Suprapubic skin (tissue), 4 donors: ENCODE results near the gene ARID1A. TPM values are rescaled to one million over a fixed set of nuclear protein-coding genes. Genes with fewer than 3 reads are reported as not detected.

Source experiments
- DNase-seq, 2 donors: peaks; one replicate each; pipeline ENCODE4 v3.0.0-alpha.2; 2019; ENCODE audit warnings: low spot score in 2 of 2
- H3K27ac ChIP-seq: fragments of 200-600 bp; sonication (generic); one replicate; pipeline ENCODE4 v1.5.1; 2019
- H3K27me3 ChIP-seq: fragments of 200-600 bp; sonication (generic); one replicate; pipeline ENCODE4 v1.5.1; 2019
- H3K36me3 ChIP-seq: fragments of 200-600 bp; sonication (generic); one replicate; pipeline ENCODE4 v1.5.1; 2019
- H3K4me1 ChIP-seq: fragments of 200-600 bp; sonication (generic); one replicate; pipeline ENCODE4 v1.5.1; 2019
- H3K4me3 ChIP-seq: fragments of 200-600 bp; sonication (generic); one replicate; pipeline ENCODE4 v1.5.1; 2019; ENCODE audit warnings: mild to moderate bottlenecking
- H3K9me3 ChIP-seq: fragments of 200-600 bp; sonication (generic); one replicate; pipeline ENCODE4 v1.5.1; 2019
- CTCF ChIP-seq, 2 donors: fragments of 200-600 bp in 1 of 2; fragments of 450-650 bp in 1 of 2; sonication (generic) in 1 of 2; IDR thresholded peaks; one replicate each; pipeline ENCODE4 v1.5.1; 2016 to 2019; ENCODE audit warnings: antibody characterized with exemption in 2 of 2, mild to moderate bottlenecking in 1 of 2, moderate library complexity in 1 of 2
- EP300 ChIP-seq: sonication (generic); formaldehyde crosslinking; IDR thresholded peaks from one replicate; pipeline ENCODE4 v1.6.1; 2017; ENCODE audit warnings: antibody characterized with exemption
- POLR2A ChIP-seq, 2 donors: fragments of 450-650 bp; IDR thresholded peaks; one replicate each; pipeline ENCODE4 v1.6.1; 2017; ENCODE audit warnings: antibody characterized with exemption in 2 of 2, mild to moderate bottlenecking in 2 of 2, moderate library complexity in 2 of 2
- POLR2AphosphoS5 ChIP-seq, 3 donors: sonication (generic); formaldehyde crosslinking; IDR thresholded peaks; one replicate each; pipeline ENCODE4 v1.6.1; 2017; ENCODE audit warnings: antibody characterized with exemption in 3 of 3
- WGBS: methylation state at CpG from one replicate; pipeline ENCODE4 v1.1.5; 2018; 5-methylcytosine and 5-hydroxymethylcytosine counted together
- total RNA-seq, 4 donors: library from RNA; depleted of rRNA; stranded (reverse); fragments of >200 nt; gene quantifications; one replicate each; pipeline ENCODE4 v1.1.0, GENCODE V29; 2016

ARID1A gene
- total RNA-seq, 4 donors from 2014 or later: 77.2 to 90.0 (median 83.5) TPM

DNA sequence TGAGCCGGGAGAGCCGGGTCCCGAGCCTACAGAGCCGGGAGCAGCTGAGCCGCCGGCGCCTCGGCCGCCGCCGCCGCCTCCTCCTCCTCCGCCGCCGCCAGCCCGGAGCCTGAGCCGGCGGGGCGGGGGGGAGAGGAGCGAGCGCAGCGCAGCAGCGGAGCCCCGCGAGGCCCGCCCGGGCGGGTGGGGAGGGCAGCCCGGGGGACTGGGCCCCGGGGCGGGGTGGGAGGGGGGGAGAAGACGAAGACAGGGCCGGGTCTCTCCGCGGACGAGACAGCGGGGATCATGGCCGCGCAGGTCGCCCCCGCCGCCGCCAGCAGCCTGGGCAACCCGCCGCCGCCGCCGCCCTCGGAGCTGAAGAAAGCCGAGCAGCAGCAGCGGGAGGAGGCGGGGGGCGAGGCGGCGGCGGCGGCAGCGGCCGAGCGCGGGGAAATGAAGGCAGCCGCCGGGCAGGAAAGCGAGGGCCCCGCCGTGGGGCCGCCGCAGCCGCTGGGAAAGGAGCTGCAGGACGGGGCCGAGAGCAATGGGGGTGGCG, 371 bp downstream of the ARID1A start:
- H3K4me3 ChIP-seq: peak overlapping the region; percentile 94
- TF ChIP-seq POLR2A (IDR thresholded peaks at IDR 0.05) (no peak), CTCF (IDR thresholded peaks at IDR 0.05) (no peak), POLR2AphosphoS5 (IDR thresholded peaks at IDR 0.05) (no peak), EP300 (no peak)
- H3K9me3 ChIP-seq: no peaks in the 10 kb centered on the region
- no peaks in the 10 kb centered on the region for H3K36me3 ChIP-seq
- WGBS: 2% methylated on average over 26 of the region's 72 CpGs
- H3K4me1 ChIP-seq: peaks cover 62% of the 10 kb centered on the region
- peak overlapping the region; percentile 99 for H3K27ac ChIP-seq
- no peaks in the 10 kb centered on the region for H3K27me3 ChIP-seq
- DNase-seq: peak in 1 of 2 donors; percentile 66

DNA sequence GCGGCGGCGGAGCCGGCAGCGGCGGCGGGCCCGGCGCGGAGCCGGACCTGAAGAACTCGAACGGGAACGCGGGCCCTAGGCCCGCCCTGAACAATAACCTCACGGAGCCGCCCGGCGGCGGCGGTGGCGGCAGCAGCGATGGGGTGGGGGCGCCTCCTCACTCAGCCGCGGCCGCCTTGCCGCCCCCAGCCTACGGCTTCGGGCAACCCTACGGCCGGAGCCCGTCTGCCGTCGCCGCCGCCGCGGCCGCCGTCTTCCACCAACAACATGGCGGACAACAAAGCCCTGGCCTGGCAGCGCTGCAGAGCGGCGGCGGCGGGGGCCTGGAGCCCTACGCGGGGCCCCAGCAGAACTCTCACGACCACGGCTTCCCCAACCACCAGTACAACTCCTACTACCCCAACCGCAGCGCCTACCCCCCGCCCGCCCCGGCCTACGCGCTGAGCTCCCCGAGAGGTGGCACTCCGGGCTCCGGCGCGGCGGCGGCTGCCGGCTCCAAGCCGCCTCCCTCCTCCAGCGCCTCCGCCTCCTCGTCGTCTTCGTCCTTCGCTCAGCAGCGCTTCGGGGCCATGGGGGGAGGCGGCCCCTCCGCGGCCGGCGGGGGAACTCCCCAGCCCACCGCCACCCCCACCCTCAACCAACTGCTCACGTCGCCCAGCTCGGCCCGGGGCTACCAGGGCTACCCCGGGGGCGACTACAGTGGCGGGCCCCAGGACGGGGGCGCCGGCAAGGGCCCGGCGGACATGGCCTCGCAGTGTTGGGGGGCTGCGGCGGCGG, 1.0 kb downstream of the ARID1A start:
- peak overlapping the region; percentile 99 for H3K27ac ChIP-seq
- DNase-seq: peak; percentile 75 to 85
- peak overlapping the region; percentile 94 for H3K4me3 ChIP-seq
- no peaks in the 10 kb centered on the region for H3K36me3 ChIP-seq
- no peaks in the 10 kb centered on the region for H3K9me3 ChIP-seq
- no peaks in the 10 kb centered on the region for H3K27me3 ChIP-seq
- 1% methylated on average over 19 of the region's 98 CpGs for WGBS
- peaks cover 62% of the 10 kb centered on the region for H3K4me1 ChIP-seq
- TF ChIP-seq POLR2AphosphoS5 (IDR thresholded peaks at IDR 0.05) (no peak), EP300 (no peak), POLR2A (IDR thresholded peaks at IDR 0.05) (no peak), CTCF (IDR thresholded peaks at IDR 0.05) (no peak)

DNA sequence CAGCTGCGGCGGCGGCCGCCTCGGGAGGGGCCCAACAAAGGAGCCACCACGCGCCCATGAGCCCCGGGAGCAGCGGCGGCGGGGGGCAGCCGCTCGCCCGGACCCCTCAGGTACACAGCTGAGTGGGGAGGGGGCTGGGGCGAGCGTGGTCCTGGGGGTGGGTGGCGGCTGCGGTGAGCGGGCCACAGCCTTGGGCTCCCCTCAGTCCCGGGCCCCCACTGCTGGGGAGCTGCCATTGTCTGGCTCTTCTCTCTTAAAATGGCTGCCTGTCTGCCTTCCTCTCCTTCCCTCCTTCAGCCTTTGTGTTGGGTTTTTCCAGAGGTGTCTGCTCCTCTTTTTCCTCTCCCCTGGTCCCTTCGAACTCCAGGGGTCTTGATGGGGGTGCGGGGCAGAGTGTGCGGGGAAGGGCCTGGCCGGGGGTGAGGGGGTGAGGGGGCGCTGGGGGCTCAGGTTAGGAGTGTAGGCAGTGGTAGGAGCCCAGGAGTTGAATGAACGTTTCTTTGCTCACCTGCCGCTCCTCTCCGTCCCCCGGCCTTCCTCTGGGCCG, 1.7 kb downstream of the ARID1A start:
- Histone ChIP-seq H3K36me3 (no peaks in the 10 kb centered on the region), H3K9me3 (no peaks in the 10 kb centered on the region), H3K4me3 (peak overlapping the region; percentile 94), H3K4me1 (peaks cover 65% of the 10 kb centered on the region), H3K27me3 (no peaks in the 10 kb centered on the region), H3K27ac (peak overlapping the region; percentile 99)
- no peak for DNase-seq
- no peak for TF ChIP-seq POLR2A (IDR thresholded peaks at IDR 0.05)
- no peak for TF ChIP-seq POLR2AphosphoS5 (IDR thresholded peaks at IDR 0.05)
- TF ChIP-seq CTCF (IDR thresholded peaks at IDR 0.05): no peak
- TF ChIP-seq EP300: no peak
- WGBS: 0% methylated on average over 14 of the region's 30 CpGs

DNA sequence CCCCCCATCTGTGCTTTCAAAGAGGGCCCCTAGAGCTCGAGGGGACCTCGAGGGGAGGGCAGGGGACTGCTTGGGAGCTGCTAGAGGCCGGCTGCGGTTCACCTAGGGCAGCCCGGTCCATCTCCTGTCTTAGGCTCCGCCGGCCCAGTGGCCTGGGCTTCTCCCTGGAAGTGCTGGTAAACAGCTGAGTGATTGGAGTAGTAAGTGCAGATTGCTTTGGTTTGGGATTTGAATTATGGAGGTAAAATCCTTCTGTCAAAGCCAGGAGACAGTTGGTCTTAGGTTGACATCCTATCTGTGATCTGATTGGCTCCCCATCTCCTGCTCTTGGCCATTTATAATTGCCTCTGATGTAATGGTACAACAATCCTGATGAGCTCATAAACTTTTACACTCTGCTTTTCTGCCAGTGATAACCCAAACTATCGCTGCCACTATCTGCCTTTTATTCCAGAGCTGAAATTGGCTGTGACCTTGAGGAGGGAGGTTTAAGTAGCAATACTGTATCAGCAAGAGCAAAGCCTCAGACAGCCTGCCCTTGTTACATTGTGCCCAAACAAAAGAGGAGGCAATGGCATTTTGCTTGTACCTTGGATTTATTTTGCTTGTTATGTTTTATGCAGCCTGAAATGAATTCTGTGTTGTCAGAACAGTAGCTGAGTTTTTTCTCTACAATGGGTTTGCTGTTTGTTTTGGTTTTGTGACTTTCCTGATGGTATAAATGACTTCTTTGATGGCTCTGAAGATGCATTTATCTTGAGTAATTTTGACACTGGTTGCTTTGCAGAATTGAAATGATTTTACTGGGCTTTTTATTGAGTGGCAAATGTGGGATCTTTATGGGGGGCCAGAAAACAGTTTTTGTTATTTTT, 2.4 kb downstream of the ARID1A start:
- Histone ChIP-seq H3K27ac (peak overlapping the region; percentile 99), H3K9me3 (no peaks in the 10 kb centered on the region), H3K27me3 (no peaks in the 10 kb centered on the region), H3K36me3 (no peaks in the 10 kb centered on the region), H3K4me1 (peaks cover 71% of the 10 kb centered on the region), H3K4me3 (peak overlapping the region; percentile 94)
- TF ChIP-seq EP300 (no peak), POLR2AphosphoS5 (IDR thresholded peaks at IDR 0.05) (peak in 2 of 3 donors; percentile 26 to 42)
- DNase-seq: peak in 1 of 2 donors; percentile 64
- WGBS: 4% methylated on average over 1 of the region's 8 CpGs

DNA sequence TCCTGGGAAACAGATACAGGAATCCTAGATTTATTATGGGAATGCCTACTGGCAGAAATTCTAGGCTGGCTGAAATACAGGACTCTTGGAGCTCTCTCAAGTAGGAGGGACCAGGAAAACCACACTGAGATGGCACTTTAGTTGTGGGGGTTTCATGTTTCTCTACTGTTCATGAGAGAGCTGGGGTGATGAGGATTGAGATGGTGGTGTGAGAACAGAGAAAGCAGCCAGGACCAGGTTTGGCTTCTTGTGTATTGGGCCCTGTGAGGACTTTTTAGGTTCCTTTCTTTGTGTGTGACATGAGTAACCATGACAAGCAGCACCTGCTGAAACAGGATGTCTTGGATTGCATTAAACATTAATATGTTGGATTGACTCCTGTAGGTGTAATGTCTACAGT, 4.9 kb downstream of the ARID1A start:
- H3K4me3 ChIP-seq: no peak overlapping the region
- no peak for DNase-seq
- no peaks in the 10 kb centered on the region for H3K27me3 ChIP-seq
- no peak overlapping the region for H3K27ac ChIP-seq
- peaks cover 74% of the 10 kb centered on the region for H3K4me1 ChIP-seq
- TF ChIP-seq POLR2AphosphoS5 (IDR thresholded peaks at IDR 0.05) (no peak), EP300 (no peak), POLR2A (IDR thresholded peaks at IDR 0.05) (no peak), CTCF (IDR thresholded peaks at IDR 0.05) (no peak)
- H3K36me3 ChIP-seq: no peaks in the 10 kb centered on the region
- no peaks in the 10 kb centered on the region for H3K9me3 ChIP-seq
